A549 treated with DMSO at 1 μM for 4 hours (cell line): ENCODE measurements around the gene TRABD2B. TPM values are rescaled to one million over a fixed set of nuclear protein-coding genes. Genes with fewer than 3 reads are reported as not detected.

Experiments
- total RNA-seq: library from RNA; stranded (reverse); fragments of 200-300 nt; extraction: Qiagen RNA extraction; gene quantifications from 5 replicates; pipeline ENCODE4 v1.2.3, GENCODE V29; 2022; ENCODE audit warnings: low read depth

Gene TRABD2B
- 0.20 to 0.72 TPM (median 0.34 TPM) in 5 replicates for total RNA-seq

DNA sequence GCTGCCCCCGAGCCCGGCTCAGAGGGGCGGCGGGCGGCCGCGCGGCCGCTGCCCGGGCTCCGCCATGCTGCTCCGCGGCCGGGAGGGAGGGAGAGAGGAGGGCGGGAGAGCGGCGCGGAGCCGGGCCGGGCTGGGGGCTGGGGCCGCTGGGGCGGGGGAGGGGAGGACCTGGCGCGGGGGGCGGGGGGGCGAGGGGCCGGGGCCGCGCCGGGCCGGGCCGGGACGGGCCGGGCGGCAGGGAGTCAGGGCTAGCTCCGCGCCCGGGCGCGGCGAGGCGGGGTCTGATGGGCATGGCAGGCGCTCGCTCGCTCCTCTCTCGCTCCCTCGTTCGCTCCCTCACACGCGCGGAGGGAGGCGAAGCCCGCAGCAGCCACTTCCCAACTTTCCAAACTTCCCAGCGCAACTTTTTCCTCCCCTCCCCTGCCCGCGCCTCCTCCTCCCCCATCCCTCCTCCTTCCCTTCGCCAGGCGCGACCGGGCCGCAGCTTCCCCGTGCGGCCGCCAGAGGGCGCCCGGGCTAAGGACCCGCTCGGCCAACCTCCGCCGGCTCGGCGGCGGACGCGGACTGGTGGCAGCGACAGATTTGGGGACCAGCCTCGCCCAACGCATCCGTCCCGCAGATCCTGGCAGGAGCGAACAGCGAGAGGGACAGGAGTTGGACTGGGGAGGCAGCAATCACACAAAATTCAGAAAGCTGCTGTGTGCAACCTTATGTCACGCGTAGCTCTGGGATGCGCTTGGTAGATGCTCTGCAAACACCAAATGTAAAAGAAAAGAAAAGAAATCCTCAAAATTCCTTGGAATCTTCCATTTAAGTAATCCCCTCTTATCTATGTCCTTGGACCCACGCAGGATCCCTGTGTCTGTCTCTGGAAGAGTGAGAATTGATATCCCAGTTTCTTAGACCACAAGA is at the start of gene TRABD2B:
Gene TRABD2B, minus strand, starts transcription at position 97 of the 912 bp plus-strand sequence.

Other genes with a start within 250 kb of the TRABD2B start
- 0.08 TPM in 1 of 5 replicates, not detected in the others for gene SLC5A9, start 225.3 kb upstream of the TRABD2B start, total RNA-seq